ENCODE results near the gene ADNP. TPM values are rescaled to one million over a fixed set of nuclear protein-coding genes. Genes with fewer than 3 reads are reported as not detected.

The ADNP gene
- total and polyA plus RNA-seq, 2 of the 4 experiments (the other 2 are of a cell fraction) = 23.3 to 24.8 TPM

DNA sequence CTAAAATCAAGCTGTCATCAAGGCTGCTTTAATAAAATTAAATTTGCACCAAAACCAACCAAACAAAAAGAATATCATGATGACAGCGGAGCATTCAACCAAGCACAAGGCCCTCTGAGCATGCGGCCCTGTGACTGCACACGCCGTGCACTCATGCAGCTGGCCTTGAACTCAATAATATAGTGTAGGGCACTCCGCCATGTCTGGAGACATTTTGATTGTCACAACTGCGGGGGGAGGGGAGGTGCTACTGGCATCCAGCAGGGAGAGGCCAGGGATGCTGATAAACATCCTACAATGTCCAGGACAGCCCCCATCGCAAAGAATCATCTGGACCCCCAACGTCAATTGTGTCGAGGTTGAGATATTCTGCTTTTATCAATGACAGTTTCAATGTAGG lies 37.1 kb upstream of the ADNP start:
- ChIA-PET POLR2A (ENCODE audit: unreplicated experiment) (no interaction called here), CTCF (no interaction called here)
- Histone ChIP-seq H4K5ac (ENCODE audit: low read depth, low read length) (no peak overlapping the region), H3K4me3 (ENCODE audit: insufficient read depth, low read depth, low read length) (no peak overlapping the region), H3K79me1 (ENCODE audit: low read depth in 1 of 2, low read length in 2 of 2) (no peaks in the 10 kb centered on the region), H3K18ac (ENCODE audit: low read depth, low read length) (no peak overlapping the region), H3K36me3 (ENCODE audit: control insufficient read depth, insufficient read depth, low read length) (no peaks in the 10 kb centered on the region), H3K9me3 (ENCODE audit: control insufficient read depth, insufficient read depth, low read length) (no peaks in the 10 kb centered on the region), H4K8ac (ENCODE audit: low read depth in 2 of 2, low read length in 2 of 2) (no peak overlapping the region), H4K20me1 (ENCODE audit: insufficient read depth, low read length) (no peaks in the 10 kb centered on the region), H2AFZ (replicated peaks; ENCODE audit: low read length, poor library complexity) (no peak overlapping the region), H2AK5ac (ENCODE audit: low read depth, low read length) (no peak overlapping the region), H3K4me2 (ENCODE audit: low read depth, low read length) (no peak overlapping the region), H3K9me1 (ENCODE audit: insufficient read depth, low read length) (no peaks in the 10 kb centered on the region; the same call in 1 of the 2 replicates), H3K14ac (replicated peaks; ENCODE audit: low read depth, low read length) (no peak overlapping the region), H3K9ac (ENCODE audit: low read depth, low read length) (no peak overlapping the region), H3K23ac (ENCODE audit: low read depth, low read length) (no peak overlapping the region), H2BK15ac (ENCODE audit: low read depth, low read length) (no peak overlapping the region), H3K27me3 (ENCODE audit: control insufficient read depth, insufficient read depth, low read length) (no peaks in the 10 kb centered on the region; the same call in 1 of the 2 replicates), H2BK20ac (ENCODE audit: low read depth, low read length) (no peak overlapping the region), H2AK9ac (replicated peaks; ENCODE audit: low read depth, low read length, poor library complexity) (no peak overlapping the region), H4K91ac (ENCODE audit: insufficient read depth, low read depth, low read length) (no peak overlapping the region), H3K27ac (ENCODE audit: insufficient read depth, low read length) (no peak overlapping the region), H2BK5ac (ENCODE audit: low read depth, low read length, poor library complexity, severe bottlenecking) (no peak overlapping the region), H3K4ac (ENCODE audit: low read depth, low read length) (no peak overlapping the region), H3K4me1 (ENCODE audit: control insufficient read depth, insufficient read depth, low read length) (no peaks in the 10 kb centered on the region), H3K56ac (ENCODE audit: extremely low read depth, insufficient read depth, low read length) (no peak overlapping the region), H2BK120ac (ENCODE audit: low read depth, low read length) (no peak overlapping the region)
- TF ChIP-seq RAD21 (IDR thresholded peaks at IDR 0.05; ENCODE audit: low read length) (no peak), RCOR1 (IDR thresholded peaks at IDR 0.05; ENCODE audit: insufficient replicate concordance, low read length) (no peak), MXI1 (IDR thresholded peaks at IDR 0.05; ENCODE audit: borderline replicate concordance, low read depth, low read length) (no peak), RFX5 (IDR thresholded peaks at IDR 0.05; ENCODE audit: low read depth, low read length) (no peak), SMC3 (IDR thresholded peaks at IDR 0.05; ENCODE audit: low read depth, low read length) (no peak), MAFK (IDR thresholded peaks at IDR 0.05; ENCODE audit: low read depth, low read length) (no peak), USF2 (IDR thresholded peaks at IDR 0.05; ENCODE audit: low read depth, low read length) (no peak), ELK1 (IDR thresholded peaks at IDR 0.05; ENCODE audit: borderline replicate concordance, low read depth, low read length) (no peak), BHLHE40 (IDR thresholded peaks at IDR 0.05; ENCODE audit: low read depth, low read length) (no peak), CHD1 (IDR thresholded peaks at IDR 0.05; ENCODE audit: low read depth, low read length) (no peak), MAZ (IDR thresholded peaks at IDR 0.05; ENCODE audit: borderline replicate concordance, low read depth, low read length) (no peak), FOS (IDR thresholded peaks at IDR 0.05; ENCODE audit: low read depth, low read length) (no peak), POLR2A (IDR thresholded peaks at IDR 0.05; ENCODE audit: low read depth, low read length) (no peak), CEBPB (IDR thresholded peaks at IDR 0.05; ENCODE audit: low read depth, low read length) (no peak), NFE2L2 (IDR thresholded peaks at IDR 0.05; ENCODE audit: low read depth, low read length) (no peak)
- TF ChIP-seq, protein P1, sequence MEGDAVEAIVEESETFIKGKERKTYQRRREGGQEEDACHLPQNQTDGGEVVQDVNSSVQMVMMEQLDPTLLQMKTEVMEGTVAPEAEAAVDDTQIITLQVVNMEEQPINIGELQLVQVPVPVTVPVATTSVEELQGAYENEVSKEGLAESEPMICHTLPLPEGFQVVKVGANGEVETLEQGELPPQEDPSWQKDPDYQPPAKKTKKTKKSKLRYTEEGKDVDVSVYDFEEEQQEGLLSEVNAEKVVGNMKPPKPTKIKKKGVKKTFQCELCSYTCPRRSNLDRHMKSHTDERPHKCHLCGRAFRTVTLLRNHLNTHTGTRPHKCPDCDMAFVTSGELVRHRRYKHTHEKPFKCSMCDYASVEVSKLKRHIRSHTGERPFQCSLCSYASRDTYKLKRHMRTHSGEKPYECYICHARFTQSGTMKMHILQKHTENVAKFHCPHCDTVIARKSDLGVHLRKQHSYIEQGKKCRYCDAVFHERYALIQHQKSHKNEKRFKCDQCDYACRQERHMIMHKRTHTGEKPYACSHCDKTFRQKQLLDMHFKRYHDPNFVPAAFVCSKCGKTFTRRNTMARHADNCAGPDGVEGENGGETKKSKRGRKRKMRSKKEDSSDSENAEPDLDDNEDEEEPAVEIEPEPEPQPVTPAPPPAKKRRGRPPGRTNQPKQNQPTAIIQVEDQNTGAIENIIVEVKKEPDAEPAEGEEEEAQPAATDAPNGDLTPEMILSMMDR (conservative IDR thresholded peaks at IDR 0.05; ENCODE audit: low read depth, low read length) = no peak
- DNase-seq = no peak
- BruUV-seq (replicated peaks) = no TSS peak
- in situ Hi-C loops (cut with MboI; ENCODE audit: low sequenced_read_pairs) (no loop called here), intact Hi-C loops (cut with micrococcal nuclease) (no loop called here), dilution Hi-C loops (cut with HindIII; ENCODE audit: low sequenced_read_pairs, unreplicated experiment) (no loop called here)
- no peak for ATAC-seq (ENCODE audit: low read depth)
- 79% methylated on average over 3 of the region's 9 CpGs; no CpG with 5 or more reads in 1 of the 2 experiments for WGBS, 2 experiments (ENCODE audit: extremely low coverage in 2 of 2, insufficient read length in 1 of 2)

Data from IMR-90 (cell line).